HL-60/S4 treated with retinoic acid at 250 ng/mL for 4 days and 3 days (cell line): Measurements from ENCODE around the gene CYP27A1.

Experiments
- in situ Hi-C: fragments of 300-500 bp; cut with MboI; formaldehyde crosslinking; loops from 2 replicates; pipeline ENCODE4 v1.7.0; 2022; ENCODE audit warnings: low sequenced_read_pairs

Gene CYP27A1

DNA sequence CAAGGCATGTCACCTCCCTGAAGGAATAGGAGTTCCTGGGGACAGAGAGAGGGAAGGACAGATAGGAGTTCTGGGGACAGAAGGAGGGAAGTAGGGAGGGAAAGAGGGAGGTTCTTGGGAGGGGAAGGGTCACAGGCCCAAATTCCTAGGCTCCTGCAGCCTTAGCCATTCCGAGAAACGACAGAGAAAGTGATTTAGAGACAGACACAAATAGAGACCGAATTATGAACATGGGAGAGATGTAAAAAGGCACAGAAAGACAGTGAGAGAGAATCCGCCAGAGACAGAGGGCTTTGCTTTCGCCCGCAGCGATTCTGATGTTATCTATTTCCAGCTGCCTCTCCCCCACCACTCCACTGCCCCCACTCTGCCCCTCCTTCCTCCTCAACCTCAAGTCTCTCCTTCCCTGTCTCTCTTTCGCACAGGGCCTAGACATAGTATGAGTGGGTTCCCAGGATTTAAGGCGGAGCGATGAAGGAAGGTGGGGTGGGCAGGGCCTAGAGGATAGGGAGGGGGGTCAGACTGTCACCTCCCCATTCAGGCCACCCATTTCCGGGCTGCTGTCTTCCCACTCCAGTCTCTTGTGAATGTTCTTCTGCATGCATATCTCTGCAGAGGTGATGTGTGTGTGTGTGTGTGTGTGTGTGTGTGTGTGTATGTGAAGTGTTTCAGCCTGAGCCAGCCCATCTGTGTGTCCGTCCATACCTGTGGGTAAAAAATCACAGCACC lies 74.4 kb downstream of the CYP27A1 start:
- in situ Hi-C loops, result no loop called here

- in situ Hi-C loops, result no loop called here
Measured at GRCh38 chr2:218856896-218857243, 74.9 kb downstream of the CYP27A1 start.

GRCh38 chr2:218857371-218858137 lies 75.6 kb downstream of the CYP27A1 start:
- in situ Hi-C loops, result no loop called here

DNA sequence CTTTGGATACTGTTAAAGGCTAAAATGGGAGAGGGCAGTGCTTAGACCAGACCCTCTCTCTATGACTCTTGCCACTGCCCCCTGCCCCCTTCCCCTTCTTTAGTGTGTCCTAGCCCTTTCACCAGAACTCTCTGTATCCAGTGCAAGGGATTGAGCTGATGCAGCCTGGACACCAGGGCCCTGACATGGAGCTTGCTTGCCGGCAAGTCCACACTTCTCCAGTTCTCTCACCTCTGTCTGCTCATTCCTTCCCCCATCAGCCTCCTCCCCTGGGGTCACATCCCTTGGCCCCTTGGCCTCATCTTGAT lies 76.1 kb downstream of the CYP27A1 start:
- in situ Hi-C loops, result no loop called here

DNA sequence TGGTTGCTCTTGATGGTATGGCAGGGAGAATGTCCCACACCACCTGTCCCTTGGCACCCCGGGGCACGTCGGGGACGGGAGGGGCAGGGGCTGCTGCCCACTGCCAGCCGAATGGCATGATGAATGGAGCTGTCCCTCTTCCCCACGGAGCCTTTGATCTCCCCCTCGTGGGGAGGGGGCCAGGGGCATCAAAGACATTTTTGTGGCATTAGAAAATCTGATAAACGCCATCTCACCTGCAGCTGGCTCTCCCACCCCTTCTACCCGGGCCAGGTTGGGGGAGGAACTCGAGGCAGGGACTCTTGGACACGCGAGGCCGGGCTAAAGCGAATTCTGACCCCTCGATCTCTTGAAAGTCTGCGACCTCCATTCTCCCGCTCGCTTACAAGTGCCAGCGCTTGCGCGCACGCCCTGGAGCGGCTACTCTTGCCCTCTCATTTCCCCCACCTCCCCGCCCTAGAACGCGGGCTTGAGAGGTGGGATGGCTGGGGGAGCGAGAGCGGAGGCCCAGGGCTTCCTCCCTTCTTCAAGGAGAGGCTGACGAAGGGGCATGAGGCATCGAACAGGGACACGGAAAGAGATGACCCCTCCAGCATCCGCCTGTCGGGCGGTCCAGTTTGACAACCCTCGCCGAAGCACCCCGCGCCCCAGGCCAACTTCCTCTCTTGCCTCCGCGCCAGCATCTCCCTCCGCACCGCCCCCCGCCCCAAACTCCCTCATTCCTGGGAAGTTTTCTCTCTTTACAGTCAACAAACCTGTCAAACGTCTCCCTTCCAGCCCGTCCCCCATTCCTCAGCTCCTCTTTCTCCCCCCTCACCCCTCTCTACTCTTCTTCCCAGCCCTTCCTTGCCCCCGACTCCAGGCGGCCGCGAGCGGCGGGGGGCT lies 77.0 kb downstream of the CYP27A1 start:
- in situ Hi-C loops, result no loop called here

DNA sequence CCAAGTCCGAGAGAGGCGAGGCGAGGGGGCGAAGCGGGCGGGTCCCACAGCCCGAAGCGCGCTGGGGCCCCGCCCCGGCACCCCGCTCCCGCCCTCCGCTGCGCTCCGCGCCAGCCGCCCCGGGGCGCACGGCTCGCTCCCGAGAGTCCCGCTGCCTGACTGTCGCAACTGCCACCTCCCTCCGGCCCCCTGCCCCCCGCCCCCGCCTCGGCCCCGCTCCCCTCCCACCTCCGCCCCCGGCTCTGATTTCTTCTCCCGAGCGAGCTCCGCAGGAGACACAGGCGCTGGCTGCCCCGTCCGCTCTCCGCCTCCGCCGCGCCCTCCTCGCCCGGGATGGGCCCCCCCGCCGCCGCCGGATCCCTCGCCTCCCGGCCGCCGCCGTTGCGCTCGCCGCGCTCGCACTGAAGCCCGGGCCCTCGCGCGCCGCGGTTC lies 77.6 kb downstream of the CYP27A1 start, which contains the start of gene WNT6:
Gene WNT6, plus strand, starts transcription at position 250 of the 432 bp plus-strand sequence. CDS start 233 bp downstream, outside the sequence.
- in situ Hi-C loops, result no loop called here

DNA sequence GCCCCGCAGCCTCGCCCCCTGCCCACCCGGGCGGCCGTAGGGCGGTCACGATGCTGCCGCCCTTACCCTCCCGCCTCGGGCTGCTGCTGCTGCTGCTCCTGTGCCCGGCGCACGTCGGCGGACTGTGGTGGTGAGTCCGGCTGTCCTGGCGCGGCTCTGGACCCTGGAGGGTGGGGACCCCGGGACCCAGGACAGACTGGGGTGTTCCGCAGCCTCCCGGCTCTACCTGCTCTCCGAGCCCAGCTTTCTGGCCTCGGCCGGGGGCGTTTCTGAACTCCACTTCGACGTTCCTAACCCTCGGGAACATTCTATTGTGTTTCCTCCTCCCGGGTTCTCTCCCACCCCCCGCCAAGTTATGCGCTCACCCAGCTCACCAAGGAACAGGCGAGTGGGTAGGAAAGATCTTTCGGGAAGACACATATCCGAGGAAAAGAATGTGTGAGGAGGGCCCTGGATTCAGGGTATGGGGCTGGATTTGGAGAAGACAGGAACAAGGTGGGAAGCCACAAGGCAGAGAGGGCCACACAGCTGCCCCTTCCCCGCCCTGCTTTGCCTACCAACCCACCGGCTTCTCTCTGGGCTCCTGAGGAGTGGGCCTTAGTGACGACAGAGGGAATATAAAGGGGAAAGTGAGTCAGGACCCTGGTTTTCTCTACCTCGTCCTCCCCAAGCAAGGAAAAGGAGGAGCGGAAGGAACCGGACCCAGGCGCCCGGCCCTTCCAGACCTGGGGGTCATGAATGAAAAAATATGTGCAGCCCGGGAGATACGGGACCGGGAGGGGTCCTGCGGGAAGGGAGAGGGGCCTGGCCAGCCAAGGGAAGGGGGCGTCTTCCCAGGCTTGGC lies 78.3 kb downstream of the CYP27A1 start:
- in situ Hi-C loops, result no loop called here

DNA sequence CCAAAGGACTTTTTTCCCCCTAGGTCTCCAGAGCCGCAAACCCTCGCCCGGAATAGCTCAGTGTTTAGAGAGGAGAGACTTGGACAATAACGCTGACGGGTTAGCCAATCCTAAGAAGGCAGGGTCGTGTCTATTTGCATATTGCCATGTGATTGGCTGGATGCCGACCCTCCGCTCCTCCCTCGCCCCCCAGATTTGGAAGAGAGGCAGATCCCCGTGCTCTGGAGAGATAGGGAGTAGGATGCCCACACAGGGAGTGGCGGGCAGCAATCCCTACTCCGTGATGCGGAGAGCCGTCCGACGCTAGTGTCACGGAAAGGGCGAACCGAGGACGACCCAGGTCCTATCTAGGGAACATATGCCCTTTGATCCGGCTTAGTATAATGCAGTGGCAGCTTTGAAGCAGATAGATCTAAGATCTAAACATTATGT lies 79.0 kb downstream of the CYP27A1 start:
- in situ Hi-C loops, result no loop called here

- in situ Hi-C loops, result no loop called here
Measured at GRCh38 chr2:218861645-218862318, 79.8 kb downstream of the CYP27A1 start.

GRCh38 chr2:218863021-218863520 lies 81.1 kb downstream of the CYP27A1 start:
- in situ Hi-C loops, result no loop called here
